K562 (cell line): ENCODE data around the gene MYO15B. TPM values are rescaled to one million over a fixed set of nuclear protein-coding genes. Genes with fewer than 3 reads are reported as not detected.

Experiments
- ATAC-seq: fragments of 200-7000 bp; cut with Tn5 transposase; 3 replicates; pipeline ENCODE4 v1.9.1; 2020; ENCODE audit warnings: moderate library complexity
- BruUV-seq: library from RNA; stranded (reverse); fragments of 400-500 nt; replicated peaks from 2 replicates; lab custom pipeline; 2021; lab: Mats Ljungman, UMichigan
- CTCF ChIA-PET: fragments of 300-600 bp; formaldehyde crosslinking; extraction: SDS; loops from one replicate; lab custom pipeline; 2021; ENCODE audit warnings: low intra/inter-chr PET ratio; lab: Yijun Ruan, JAX
- POLR2A ChIA-PET: fragments of 300-600, 350-650 bp; sonication (Branson Sonifier 250); formaldehyde crosslinking; extraction: SDS; loops from one replicate; lab custom pipeline; 2021; ENCODE audit warnings: antibody characterized with exemption, inconsistent platforms; lab: Yijun Ruan, JAX
- DNase-seq, 4 experiments: peaks; one replicate each; pipeline versions ENCODE4 v3.0.0 to v3.0.0-alpha.2; 2011 to 2018; ENCODE audit warnings: low spot score in 3 of 4, mixed read lengths in 3 of 4; ENCODE audit errors: extremely low read depth in 1 of 4
- FAIRE-seq: peaks from 2 replicates; lab custom pipeline; 2011; peaks lifted over from hg19 to GRCh38; lab: Jason Lieb, UNC
- H2AFZ ChIP-seq: 2 replicates; pipeline ENCODE4 v1.6.0; 2011; ENCODE audit warnings: low read depth, low read length, control low read depth, inconsistent platforms
- H3K27ac ChIP-seq: fragments of 200-600 bp; 3 replicates; pipeline ENCODE4 v1.8.0; 2011; ENCODE audit warnings: low read depth, mild to moderate bottlenecking, control low read depth, inconsistent platforms, low read length, moderate library complexity, mixed read lengths; ENCODE audit errors: extremely low read depth
- H3K27me3 ChIP-seq, 2 experiments: fragments of 300-600 bp in 1 of 2; 2 replicates in 1 of 2; 3 replicates in 1 of 2; pipeline versions ENCODE4 v1.6.0 to v1.8.0; 2011; ENCODE audit warnings: inconsistent platforms in 2 of 2, low read length in 2 of 2, mild to moderate bottlenecking in 1 of 2, mixed read lengths in 1 of 2, moderate library complexity in 1 of 2; ENCODE audit not compliant: control insufficient read depth in 2 of 2, insufficient read depth in 2 of 2
- H3K36me3 ChIP-seq: fragments of 300-600 bp; 3 replicates; pipeline ENCODE4 v1.8.0; 2011; ENCODE audit warnings: mild to moderate bottlenecking, low read length, inconsistent platforms; ENCODE audit not compliant: control insufficient read depth, insufficient read depth
- H3K4me1 ChIP-seq, 2 experiments: fragments of 200-600 bp in 1 of 2; replicated peaks in 1 of 2; 2 replicates in 1 of 2; 3 replicates in 1 of 2; pipeline versions ENCODE4 v1.5.1 to v1.8.0; 2011; ENCODE audit warnings: inconsistent platforms in 2 of 2, low read length in 2 of 2, mild to moderate bottlenecking in 1 of 2, mixed read lengths in 1 of 2, moderate library complexity in 1 of 2; ENCODE audit not compliant: control insufficient read depth in 2 of 2, insufficient read depth in 2 of 2
- H3K4me2 ChIP-seq: 2 replicates; pipeline ENCODE4 v1.6.1; 2011; ENCODE audit warnings: low read length, control low read depth, inconsistent platforms, mixed read lengths; ENCODE audit not compliant: insufficient read depth
- H3K4me3 ChIP-seq: fragments of 200-600 bp; sonication (generic), shearing (Covaris generic); 2 replicates; pipeline ENCODE4 v1.5.1; 2016; ENCODE audit warnings: control low read depth, inconsistent platforms
- H3K79me2 ChIP-seq: fragments of 200-600 bp; 3 replicates; pipeline ENCODE4 v1.8.0; 2011; ENCODE audit warnings: low read length, inconsistent platforms; ENCODE audit not compliant: control insufficient read depth, insufficient read depth
- H3K9ac ChIP-seq, 2 experiments: 2 replicates each; pipeline versions ENCODE4 v1.6.0 to v1.6.1; 2011; ENCODE audit warnings: low read depth in 2 of 2, low read length in 2 of 2, control low read depth in 1 of 2, inconsistent platforms in 1 of 2, mild to moderate bottlenecking in 1 of 2, mixed read lengths in 1 of 2; ENCODE audit not compliant: insufficient read depth in 1 of 2
- H3K9me1 ChIP-seq: one replicate; pipeline ENCODE4 v1.6.0; 2011; ENCODE audit warnings: inconsistent platforms, mild to moderate bottlenecking, low read length, moderate library complexity; ENCODE audit not compliant: control insufficient read depth, insufficient read depth
- H3K9me3 ChIP-seq: replicated peaks from 2 replicates; pipeline ENCODE4 v1.5.1; 2011; ENCODE audit warnings: low read depth, low read length, inconsistent platforms; ENCODE audit not compliant: control insufficient read depth, insufficient read depth
- H4K20me1 ChIP-seq: replicated peaks from 2 replicates; pipeline ENCODE4 v1.6.1; 2011; ENCODE audit warnings: low read length, inconsistent platforms, mixed read lengths; ENCODE audit not compliant: control insufficient read depth, insufficient read depth
- VEZF1 ChIP-seq: fragments of 200-800 bp; sonication (Bioruptor generic); IDR thresholded peaks from 2 replicates; pipeline ENCODE4 v1.6.1; 2017; ENCODE audit warnings: missing genetic modification characterization, missing compliant biosample characterization
- ZFP36 ChIP-seq: fragments of 150-350 bp; IDR thresholded peaks from 2 replicates; pipeline ENCODE4 v1.6.1; 2018; ENCODE audit warnings: low read length, low read depth; ENCODE audit not compliant: partially characterized antibody
- WGBS: fragments of 100-300 bp; shearing (Covaris generic); methylation state at CpG from one replicate; pipeline ENCODE4 v1.1.6; 2016; ENCODE audit warnings: low coverage, mixed read lengths; ENCODE audit not compliant: insufficient coverage; ENCODE audit errors: missing lambda C conversion rate; 5-methylcytosine and 5-hydroxymethylcytosine counted together
- in situ Hi-C: fragments of 300-500 bp; cut with MboI; formaldehyde crosslinking; loops from 4 replicates; pipeline ENCODE4 v1.15.0; 2018; ENCODE audit warnings: inconsistent platforms, mixed read lengths
- intact Hi-C: fragments of 100-400 bp; cut with micrococcal nuclease; formaldehyde crosslinking; loops from 2 replicates; pipeline ENCODE4 v1.14.2; 2022
- polyA plus RNA-seq, 8 experiments: library from polyadenylated mRNA; depleted of rRNA in 4 of 8; stranded (reverse) in 5 of 8; unstranded in 3 of 8; fragments of >200 nt; fragmentation: Nextera tagmentation in 2 of 8; fragmentation: Illumina TruSeq in 1 of 8; extraction: Ambion mirVana in 2 of 8; extraction: Trizol in 1 of 8; gene quantifications; 2 replicates each; pipeline versions ENCODE4 v1.2.1 to v1.2.3, GENCODE V29; 2011 to 2014; ENCODE audit warnings: inconsistent platforms in 1 of 8, missing spikeins in 1 of 8
- total RNA-seq, 7 experiments: library from RNA; depleted of rRNA in 6 of 7; stranded (reverse); fragments of >200 nt in 6 of 7; fragmentation: Illumina TruSeq in 2 of 7; extraction: Trizol in 2 of 7; gene quantifications; 2 replicates each; pipeline versions ENCODE4 v1.2.1 to v1.2.3, GENCODE V29; 2011 to 2021; ENCODE audit warnings: low replicate concordance in 1 of 7

MYO15B gene
- total and polyA plus RNA-seq, 9 of the 15 experiments (the other 6 are each of a cell fraction or from before 2014, with no cell fraction given) = 0.05 to 3.1 (median 0.83) TPM; not detected in 2

DNA sequence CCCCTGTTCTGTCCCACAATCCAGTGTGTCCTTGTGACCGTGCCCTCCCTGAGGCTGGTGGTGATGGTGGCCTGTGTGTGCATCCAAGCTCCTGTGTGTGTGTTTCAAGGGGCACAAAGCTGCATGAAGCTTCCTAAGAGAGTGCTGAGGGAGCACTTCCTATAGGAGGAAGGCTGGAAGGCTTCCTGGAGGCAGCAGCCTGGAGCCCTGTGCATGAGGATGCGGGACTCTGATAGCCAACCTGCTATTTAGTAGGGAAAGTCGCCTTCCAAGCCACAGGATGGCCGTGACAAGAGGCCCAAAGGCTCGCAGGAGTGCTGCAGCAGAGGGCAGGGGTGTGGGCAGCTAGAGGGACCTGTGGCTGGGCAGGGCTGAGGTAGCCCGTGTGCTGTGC lies 8.3 kb downstream of the MYO15B start:
- Histone ChIP-seq H3K27me3 (peaks cover 4 to 27% of the 10 kb centered on the region in 2 experiments; a peak in 4 of 5 replicates), H3K79me2 (no peaks in the 10 kb centered on the region), H3K36me3 (no peaks in the 10 kb centered on the region), H3K9me3 (no peaks in the 10 kb centered on the region), H3K9me1 (no peaks in the 10 kb centered on the region), H3K4me3 (no peak overlapping the region), H3K4me2 (no peak overlapping the region), H3K4me1 (peaks cover 0 to 25% of the 10 kb centered on the region in 2 experiments; a peak in 2 of 5 replicates), H2AFZ (no peak overlapping the region), H4K20me1 (no peaks in the 10 kb centered on the region), H3K9ac (peak overlapping the region in 1 of 2 experiments; percentile 36; a peak in 1 of 4 replicates), H3K27ac (no peak overlapping the region)
- ATAC-seq (no peak), DNase-seq (no peak), FAIRE-seq (no peak)
- TF ChIP-seq ZFP36 = peak; percentile 96
- TF ChIP-seq VEZF1 (CRISPR knock-in tag) = no peak
- in situ Hi-C loops (no loop called here), intact Hi-C loops (no loop called here)
- BruUV-seq = no TSS peak
- 3% methylated on average over 5 of the region's 6 CpGs for WGBS
- POLR2A ChIA-PET = interaction anchor here (0.6 kb wide), 1 partner anchor 592 kb away, joined by 3 read pairs; no protein-coding TSS in a partner anchor
- CTCF ChIA-PET = no interaction called here
